PFSK-1 (cell line): ENCODE data around the gene FGF1.

Experiments
- POLR2AphosphoS5 ChIP-seq: IDR thresholded peaks from 2 replicates; pipeline ENCODE4 v1.6.1; 2012; ENCODE audit warnings: low read depth, mild to moderate bottlenecking, control low read depth, low read length, moderate library complexity
- SIN3A ChIP-seq: IDR thresholded peaks from 2 replicates; pipeline ENCODE4 v1.6.1; 2012; ENCODE audit warnings: mild to moderate bottlenecking, low read length, moderate library complexity, borderline replicate concordance; ENCODE audit not compliant: insufficient read depth
- TAF1 ChIP-seq: IDR thresholded peaks from 2 replicates; pipeline ENCODE4 v1.6.1; 2012; ENCODE audit warnings: low read length, control low read depth, borderline replicate concordance; ENCODE audit not compliant: insufficient read depth

- TF ChIP-seq POLR2AphosphoS5 = no peak
- TF ChIP-seq TAF1 = no peak
- no peak for TF ChIP-seq SIN3A
These were observed 75.5 kb downstream of the FGF1 start for GRCh38 chr5:142610176-142611001.
